Measurements from ENCODE around the gene PRKCA. TPM values are rescaled to one million over a fixed set of nuclear protein-coding genes. Genes with fewer than 3 reads are reported as not detected.
"Not testable (repeated sequence)": the region's sequence is repeated elsewhere in the genome, so short reads cannot be mapped to it uniquely, and the experiment has no call there.

PRKCA gene
- total and polyA plus RNA-seq, 2 donors from 2014 or later = 8.0 to 50.8 TPM

DNA sequence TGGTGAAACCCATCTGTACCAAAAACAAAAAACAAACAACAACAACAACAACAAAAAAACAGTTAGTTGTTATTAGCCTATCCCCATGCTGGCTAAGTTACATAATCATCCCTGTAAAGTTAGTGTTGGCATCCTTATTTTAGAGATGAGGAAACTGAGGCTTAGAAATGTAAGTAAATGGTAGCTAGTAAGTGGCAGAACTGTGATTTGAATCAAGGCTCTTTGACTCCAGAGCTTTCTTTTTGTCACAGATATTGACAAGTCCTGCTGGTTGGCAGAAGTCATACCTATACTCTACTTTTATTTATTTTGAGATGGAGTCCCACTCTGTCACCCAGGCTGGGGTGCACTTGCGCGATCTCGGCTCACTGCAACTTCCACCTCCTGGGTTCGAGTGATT lies 42.1 kb downstream of the PRKCA start:
- no peaks in the 10 kb centered on the region for H3K36me3 ChIP-seq (ENCODE audit: control insufficient read depth in 2 of 3, insufficient read depth in 3 of 3, low read length in 3 of 3)
- intact Hi-C loops (cut with DNase I) = no loop called here
- FAIRE-seq = no peak

DNA sequence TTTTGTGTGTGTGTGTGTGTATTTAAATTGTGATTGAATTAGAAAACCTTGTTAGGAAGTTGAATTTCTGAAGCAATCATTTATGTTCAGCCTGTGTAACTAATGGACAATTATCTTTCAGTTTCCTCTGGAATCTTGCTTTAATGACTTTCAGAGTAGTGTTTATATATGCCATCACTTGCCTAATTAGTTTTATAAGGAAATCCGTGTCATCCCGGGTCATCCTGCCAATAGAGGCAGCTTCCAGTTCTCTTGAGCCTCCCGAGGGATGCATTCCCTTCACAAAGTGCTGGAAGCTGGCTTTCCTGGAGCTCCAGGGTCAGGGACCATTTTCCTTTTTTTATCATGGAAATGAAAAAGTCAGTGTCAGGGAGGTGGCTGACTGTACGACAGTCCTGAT lies 42.9 kb downstream of the PRKCA start:
- Histone ChIP-seq H3K27ac (ENCODE audit: low read depth in 2 of 2, low read length in 2 of 2) (no peak overlapping the region), H3K9ac (ENCODE audit: low read length in 3 of 3) (no peak overlapping the region), H3K9me3 (ENCODE audit: control insufficient read depth in 2 of 3, insufficient read depth in 1 of 3, low read length in 3 of 3) (no peaks in the 10 kb centered on the region), H3K36me3 (ENCODE audit: control insufficient read depth in 2 of 3, insufficient read depth in 3 of 3, low read length in 3 of 3) (no peaks in the 10 kb centered on the region), H3K4me1 (ENCODE audit: control insufficient read depth in 2 of 3, insufficient read depth in 2 of 3, low read depth in 1 of 3, low read length in 3 of 3) (peaks cover 0 to 28% (median 7%) of the 10 kb centered on the region in 3 donors), H3K27me3 (ENCODE audit: control insufficient read depth, insufficient read depth, low read length) (no peaks in the 10 kb centered on the region), H3K4me3 (ENCODE audit: low read length in 3 of 3) (no peak overlapping the region)
- TF ChIP-seq, protein P1, sequence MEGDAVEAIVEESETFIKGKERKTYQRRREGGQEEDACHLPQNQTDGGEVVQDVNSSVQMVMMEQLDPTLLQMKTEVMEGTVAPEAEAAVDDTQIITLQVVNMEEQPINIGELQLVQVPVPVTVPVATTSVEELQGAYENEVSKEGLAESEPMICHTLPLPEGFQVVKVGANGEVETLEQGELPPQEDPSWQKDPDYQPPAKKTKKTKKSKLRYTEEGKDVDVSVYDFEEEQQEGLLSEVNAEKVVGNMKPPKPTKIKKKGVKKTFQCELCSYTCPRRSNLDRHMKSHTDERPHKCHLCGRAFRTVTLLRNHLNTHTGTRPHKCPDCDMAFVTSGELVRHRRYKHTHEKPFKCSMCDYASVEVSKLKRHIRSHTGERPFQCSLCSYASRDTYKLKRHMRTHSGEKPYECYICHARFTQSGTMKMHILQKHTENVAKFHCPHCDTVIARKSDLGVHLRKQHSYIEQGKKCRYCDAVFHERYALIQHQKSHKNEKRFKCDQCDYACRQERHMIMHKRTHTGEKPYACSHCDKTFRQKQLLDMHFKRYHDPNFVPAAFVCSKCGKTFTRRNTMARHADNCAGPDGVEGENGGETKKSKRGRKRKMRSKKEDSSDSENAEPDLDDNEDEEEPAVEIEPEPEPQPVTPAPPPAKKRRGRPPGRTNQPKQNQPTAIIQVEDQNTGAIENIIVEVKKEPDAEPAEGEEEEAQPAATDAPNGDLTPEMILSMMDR (IDR thresholded peaks at IDR 0.05; ENCODE audit: borderline replicate concordance, extremely low read depth, insufficient read depth) = no peak
- FAIRE-seq (no peak), DNase-seq (peak in 1 of 5 donors; percentile 42)
- intact Hi-C loops (cut with DNase I) = no loop called here

More for the DNA sequence above, 42.1 kb downstream of the PRKCA start:
- Histone ChIP-seq H3K4me1 (ENCODE audit: control insufficient read depth in 2 of 3, insufficient read depth in 2 of 3, low read depth in 1 of 3, low read length in 3 of 3) (peaks cover 0 to 29% (median 7%) of the 10 kb centered on the region in 3 donors), H3K27ac (ENCODE audit: low read depth in 2 of 2, low read length in 2 of 2) (no peak overlapping the region), H3K9me3 (ENCODE audit: control insufficient read depth in 2 of 3, insufficient read depth in 1 of 3, low read length in 3 of 3) (no peaks in the 10 kb centered on the region), H3K4me3 (ENCODE audit: low read length in 3 of 3) (no peak overlapping the region), H3K27me3 (ENCODE audit: control insufficient read depth, insufficient read depth, low read length) (no peaks in the 10 kb centered on the region), H3K9ac (ENCODE audit: low read length in 3 of 3) (no peak overlapping the region)
- TF ChIP-seq, protein P1 (IDR thresholded peaks at IDR 0.05; ENCODE audit: borderline replicate concordance, extremely low read depth, insufficient read depth) = no peak
- no peak for DNase-seq

DNA sequence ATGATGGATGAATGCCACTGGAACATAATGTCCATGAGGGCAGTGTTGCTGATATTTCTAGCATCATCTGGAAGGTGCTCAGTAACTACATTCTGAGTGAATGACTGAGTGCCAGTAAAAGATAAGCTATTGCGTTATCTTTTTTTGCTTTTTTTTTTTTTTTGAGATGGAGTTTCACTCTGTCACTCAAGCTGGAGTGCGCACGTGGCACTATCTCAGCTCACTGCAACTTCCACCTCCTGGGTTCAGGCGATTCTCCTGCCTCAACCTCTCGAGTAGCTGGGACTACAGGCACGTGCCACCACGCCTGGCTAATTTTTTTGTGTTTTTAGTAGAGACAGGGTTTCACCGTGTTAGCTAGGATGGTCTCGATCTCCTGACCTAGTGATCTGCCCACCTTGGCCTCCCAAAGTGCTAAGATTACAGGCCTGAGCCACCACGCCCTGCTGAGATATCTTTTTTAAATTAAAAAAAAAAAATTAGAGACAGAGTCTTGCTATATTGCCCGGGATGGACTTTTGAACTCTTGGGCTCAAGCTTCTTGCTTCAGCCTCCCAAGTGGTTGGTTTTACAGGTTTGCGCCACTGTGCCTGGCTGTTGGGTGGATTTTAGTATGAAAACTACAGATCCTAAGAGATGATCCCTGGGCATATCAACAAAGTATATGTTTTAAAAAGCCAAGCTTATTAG lies 43.7 kb downstream of the PRKCA start:
- H3K27ac ChIP-seq (ENCODE audit: low read depth in 2 of 2, low read length in 2 of 2); H3K9ac ChIP-seq (ENCODE audit: low read length in 3 of 3); H3K36me3 ChIP-seq (ENCODE audit: control insufficient read depth in 2 of 3, insufficient read depth in 3 of 3, low read length in 3 of 3); H3K4me3 ChIP-seq (ENCODE audit: low read length in 3 of 3); FAIRE-seq; intact Hi-C loops (cut with DNase I); DNase-seq; H3K9me3 ChIP-seq (ENCODE audit: control insufficient read depth in 2 of 3, insufficient read depth in 1 of 3, low read length in 3 of 3); H3K27me3 ChIP-seq (ENCODE audit: control insufficient read depth, insufficient read depth, low read length): not testable (repeated sequence)
- peaks cover 0 to 23% (median 9%) of the 10 kb centered on the region in 3 donors for H3K4me1 ChIP-seq (ENCODE audit: control insufficient read depth in 2 of 3, insufficient read depth in 2 of 3, low read depth in 1 of 3, low read length in 3 of 3)

DNA sequence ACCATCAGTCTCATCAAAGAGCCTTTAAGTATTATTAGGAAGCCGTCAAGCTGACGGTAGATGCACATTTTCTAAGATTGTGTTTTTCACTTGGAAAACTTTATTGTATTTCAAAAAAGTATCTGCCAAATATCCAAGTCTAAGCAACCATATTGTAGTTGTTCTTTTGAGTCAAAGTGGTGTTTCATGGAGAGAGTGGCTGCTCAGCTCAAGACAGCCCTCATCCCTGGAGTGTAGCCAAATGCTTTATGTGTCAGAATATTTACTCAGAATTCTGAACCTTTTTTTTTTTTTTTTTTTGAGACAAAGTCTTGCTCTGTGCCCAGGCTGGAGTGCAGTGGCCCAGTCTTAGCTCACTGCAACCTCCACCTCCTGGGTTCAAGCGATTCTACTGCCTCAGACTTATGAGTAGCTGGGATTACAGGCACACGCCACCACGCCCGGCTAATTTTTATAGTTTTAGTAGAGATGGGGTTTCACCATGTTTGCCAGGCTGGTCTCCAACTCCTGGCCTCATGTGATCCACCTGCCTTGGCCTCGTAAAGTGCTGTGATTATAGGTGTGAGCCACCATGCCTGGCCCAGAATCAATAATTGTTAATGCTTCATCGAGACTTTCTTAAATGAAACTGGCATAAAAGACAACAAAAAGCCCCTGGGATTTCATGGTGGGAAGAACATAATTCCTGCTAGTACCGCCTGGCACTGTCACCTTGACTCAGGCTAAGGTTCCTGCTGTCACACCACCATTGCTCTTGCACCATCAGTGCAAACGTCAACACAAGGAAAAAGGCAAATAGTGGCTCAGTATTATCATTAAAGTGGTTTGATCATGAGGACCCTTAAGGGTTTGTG lies 45.5 kb downstream of the PRKCA start:
- Histone ChIP-seq H3K9me3 (ENCODE audit: control insufficient read depth in 2 of 3, insufficient read depth in 1 of 3, low read length in 3 of 3) (no peaks in the 10 kb centered on the region), H3K27ac (ENCODE audit: low read depth in 2 of 2, low read length in 2 of 2) (no peak overlapping the region), H3K36me3 (ENCODE audit: control insufficient read depth in 2 of 3, insufficient read depth in 3 of 3, low read length in 3 of 3) (no peaks in the 10 kb centered on the region), H3K27me3 (ENCODE audit: control insufficient read depth, insufficient read depth, low read length) (no peaks in the 10 kb centered on the region), H3K4me1 (ENCODE audit: control insufficient read depth in 2 of 3, insufficient read depth in 2 of 3, low read depth in 1 of 3, low read length in 3 of 3) (peaks cover 0 to 19% (median 11%) of the 10 kb centered on the region in 3 donors), H3K4me3 (ENCODE audit: low read length in 3 of 3) (no peak overlapping the region), H3K9ac (ENCODE audit: low read length in 3 of 3) (no peak overlapping the region)
- intact Hi-C loops (cut with DNase I) = no loop called here
- DNase-seq (peak in 1 of 5 donors; percentile 37), FAIRE-seq (no peak)
- TF ChIP-seq, protein P1 (IDR thresholded peaks at IDR 0.05; ENCODE audit: borderline replicate concordance, extremely low read depth, insufficient read depth) = no peak
